K562 (cell line): Measurements from ENCODE around the gene SLC25A10. TPM values are rescaled to one million over a fixed set of nuclear protein-coding genes. Genes with fewer than 3 reads are reported as not detected.

Experiments used
- BHLHE40 ChIP-seq: IDR thresholded peaks from 2 replicates; pipeline ENCODE4 v1.6.1; 2011; ENCODE audit warnings: low read length, improper control_type of control experiment
- CREB3L1 ChIP-seq: fragments of 450-650 bp; IDR thresholded peaks from 2 replicates; pipeline ENCODE4 v1.6.1; 2014; ENCODE audit warnings: low read depth, mild to moderate bottlenecking, moderate library complexity, borderline replicate concordance
- CSDE1 ChIP-seq, 2 experiments: fragments of 450-650 bp; IDR thresholded peaks; 2 replicates each; pipeline ENCODE4 v1.6.1; 2016; ENCODE audit warnings: mild to moderate bottlenecking in 1 of 2
- GABPB2 ChIP-seq: fragments of 250-450 bp; sonication (Bioruptor Pico); conservative IDR thresholded peaks from 2 replicates; pipeline ENCODE4 v1.5.1; 2021; ENCODE audit warnings: mild to moderate bottlenecking
- GTF2F1 ChIP-seq: IDR thresholded peaks from 2 replicates; pipeline ENCODE4 v1.6.1; 2011; ENCODE audit warnings: low read depth, low read length, improper control_type of control experiment
- HMG20B ChIP-seq: fragments of 250-450 bp; sonication (Bioruptor Pico); IDR thresholded peaks from 2 replicates; pipeline ENCODE4 v1.5.0; 2021; ENCODE audit warnings: mild to moderate bottlenecking
- HMGXB4 ChIP-seq: sonication (generic); formaldehyde crosslinking; IDR thresholded peaks from 2 replicates; pipeline ENCODE4 v1.8.1; 2023; ENCODE audit warnings: mild to moderate bottlenecking, missing genetic modification reagents
- MNT ChIP-seq, 2 experiments: fragments of 450-650 bp; conservative IDR thresholded peaks; 2 replicates each; pipeline ENCODE4 v1.6.1; 2017; ENCODE audit warnings: mild to moderate bottlenecking in 2 of 2, moderate library complexity in 2 of 2
- USF1 ChIP-seq: sonication (generic); formaldehyde crosslinking; IDR thresholded peaks from 2 replicates; pipeline ENCODE4 v1.9.0; 2022; ENCODE audit warnings: mild to moderate bottlenecking, missing genetic modification reagents
- ZBTB40 ChIP-seq, 2 experiments: fragments of 450-650 bp in 1 of 2; sonication (generic) in 1 of 2; formaldehyde crosslinking in 1 of 2; IDR thresholded peaks; 2 replicates each; pipeline versions ENCODE4 v1.7.1 to v1.9.0; 2016 to 2022; ENCODE audit warnings: inconsistent platforms in 1 of 2, mild to moderate bottlenecking in 1 of 2, missing genetic modification reagents in 1 of 2
- ZNF511 ChIP-seq: sonication (generic); formaldehyde crosslinking; IDR thresholded peaks from 2 replicates; pipeline ENCODE4 v1.8.0; 2022; ENCODE audit warnings: mild to moderate bottlenecking, missing genetic modification reagents
- polyA plus RNA-seq, 8 experiments: library from polyadenylated mRNA; depleted of rRNA in 4 of 8; stranded (reverse) in 5 of 8; unstranded in 3 of 8; fragments of >200 nt; fragmentation: Nextera tagmentation in 2 of 8; fragmentation: Illumina TruSeq in 1 of 8; extraction: Ambion mirVana in 2 of 8; extraction: Trizol in 1 of 8; gene quantifications; 2 replicates each; pipeline versions ENCODE4 v1.2.1 to v1.2.3, GENCODE V29; 2011 to 2014; ENCODE audit warnings: inconsistent platforms in 1 of 8, missing spikeins in 1 of 8
- total RNA-seq, 7 experiments: library from RNA; depleted of rRNA in 6 of 7; stranded (reverse); fragments of >200 nt in 6 of 7; fragmentation: Illumina TruSeq in 2 of 7; extraction: Trizol in 2 of 7; gene quantifications; 2 replicates each; pipeline versions ENCODE4 v1.2.1 to v1.2.3, GENCODE V29; 2011 to 2021; ENCODE audit warnings: low replicate concordance in 1 of 7

Gene SLC25A10
- total and polyA plus RNA-seq, 9 of the 15 experiments (the other 6 are each of a cell fraction or from before 2014, with no cell fraction given) = 0.10 to 85.6 (median 34.3) TPM

GRCh38 chr17:81684442-81684911, 27.6 kb upstream of the SLC25A10 start (continued):
- TF ChIP-seq CREB3L1 = no peak
- no peak for TF ChIP-seq GABPB2 (CRISPR knock-in tag)
- no peak for TF ChIP-seq HMG20B (CRISPR knock-in tag)
- peak; percentile 67; the same call in 1 of the 2 replicates for TF ChIP-seq HMGXB4 (CRISPR knock-in tag)
- TF ChIP-seq ZNF511 (CRISPR knock-in tag) = 0 out of 2 replicates have a peak, but pooled peaks have one; percentile 23
- peak; percentile 82 for TF ChIP-seq USF1 (CRISPR knock-in tag)
- peak; percentile 10; the same call in 1 of the 2 replicates for TF ChIP-seq ZBTB40 (IDR thresholded peaks at IDR 0.05)
- no peak for TF ChIP-seq ZBTB40 (CRISPR knock-in tag; IDR thresholded peaks at IDR 0.05)
- peak; percentile 85 for TF ChIP-seq BHLHE40
- no peak for TF ChIP-seq GTF2F1
- peak; percentile 81 to 88 for TF ChIP-seq MNT (conservative IDR thresholded peaks at IDR 0.05)
- no peak for TF ChIP-seq CSDE1 (IDR thresholded peaks at IDR 0.05)
